OCI-LY7 (cell line): Measurements from ENCODE around the gene EIF5A. TPM values are rescaled to one million over a fixed set of nuclear protein-coding genes. Genes with fewer than 3 reads are reported as not detected.

Experiments used
- BruUV-seq: library from RNA; stranded (reverse); fragments of 400-500 nt; replicated peaks from 2 replicates; lab custom pipeline; 2021; lab: Mats Ljungman, UMichigan
- CTCF ChIA-PET: fragments of 300-600 bp; sonication (Branson Sonifier 250); formaldehyde crosslinking; loops from one replicate; lab custom pipeline; 2022; ENCODE audit warnings: antibody characterized with exemption; ENCODE audit not compliant: unreplicated experiment; lab: Charles Lee
- POLR2A ChIA-PET: fragments of 300-600 bp; sonication (Branson Sonifier 250); formaldehyde crosslinking; loops from one replicate; lab custom pipeline; 2022; ENCODE audit warnings: antibody characterized with exemption; lab: Charles Lee
- DNase-seq: peaks from one replicate; pipeline ENCODE4 v3.0.0-alpha.2; 2015; ENCODE audit warnings: low spot score
- H2AFZ ChIP-seq: fragments of 200-600 bp; sonication (generic), shearing (Covaris generic); 2 replicates; pipeline ENCODE4 v1.6.1; 2014; ENCODE audit warnings: mild to moderate bottlenecking, antibody characterized with exemption, low read length, moderate library complexity
- H3K27ac ChIP-seq: fragments of 200-600 bp; sonication (generic); 2 replicates; pipeline ENCODE4 v1.5.1; 2014; ENCODE audit warnings: mixed run types, low read depth, mild to moderate bottlenecking, moderate library complexity, low read length, inconsistent platforms; ENCODE audit not compliant: poor library complexity, severe bottlenecking
- H3K36me3 ChIP-seq: fragments of 200-600 bp; sonication (generic); 2 replicates; pipeline ENCODE4 v1.6.1; 2014; ENCODE audit warnings: mild to moderate bottlenecking, antibody characterized with exemption, low read length, moderate library complexity, mixed read lengths; ENCODE audit not compliant: insufficient read depth
- H3K4me1 ChIP-seq: fragments of 200-600 bp; sonication (generic); 2 replicates; pipeline ENCODE4 v1.5.1; 2014; ENCODE audit warnings: mild to moderate bottlenecking, low read length; ENCODE audit not compliant: insufficient read depth, poor library complexity, severe bottlenecking
- H3K4me2 ChIP-seq: fragments of 200-600 bp; sonication (generic); 2 replicates; pipeline ENCODE4 v1.6.1; 2014; ENCODE audit warnings: mild to moderate bottlenecking, low read length
- H3K4me3 ChIP-seq: fragments of 200-600 bp; sonication (generic); 2 replicates; pipeline ENCODE4 v1.5.1; 2014; ENCODE audit warnings: mild to moderate bottlenecking, low read depth, low read length; ENCODE audit not compliant: poor library complexity, severe bottlenecking
- H3K79me2 ChIP-seq: fragments of 200-600 bp; sonication (generic); 2 replicates; pipeline ENCODE4 v1.6.1; 2016; ENCODE audit warnings: low read depth, mild to moderate bottlenecking, low read length, moderate library complexity, mixed read lengths; ENCODE audit not compliant: insufficient read depth
- H3K9me2 ChIP-seq: fragments of 200-600 bp; sonication (generic); 2 replicates; pipeline ENCODE4 v1.6.1; 2016; ENCODE audit warnings: mild to moderate bottlenecking, low read length, mixed read lengths; ENCODE audit not compliant: insufficient read depth
- H3K9me3 ChIP-seq: fragments of 200-600 bp; sonication (generic); 2 replicates; pipeline ENCODE4 v1.6.1; 2014; ENCODE audit warnings: mild to moderate bottlenecking, mixed run types, low read length, mixed read lengths
- H4K20me1 ChIP-seq: fragments of 200-600 bp; sonication (generic); 2 replicates; pipeline ENCODE4 v1.6.1; 2014; ENCODE audit warnings: mild to moderate bottlenecking, antibody characterized with exemption, low read length, moderate library complexity, mixed read lengths; ENCODE audit not compliant: insufficient read depth
- CTCF ChIP-seq: fragments of 200-600 bp; sonication (generic); conservative IDR thresholded peaks from 2 replicates; pipeline ENCODE4 v1.5.1; 2014; ENCODE audit warnings: mild to moderate bottlenecking, antibody characterized with exemption, low read length, moderate library complexity, mixed read lengths
- EZH2phosphoT487 ChIP-seq: fragments of 200-600 bp; sonication (generic); IDR thresholded peaks from 2 replicates; pipeline ENCODE4 v1.6.1; 2018; ENCODE audit warnings: low read depth, borderline replicate concordance, mild to moderate bottlenecking, mixed run types, antibody characterized with exemption, low read length, moderate library complexity, mixed read lengths
- intact Hi-C: fragments of 100-400 bp; cut with micrococcal nuclease; formaldehyde crosslinking; loops from one replicate; pipeline ENCODE4 v1.10.0; 2022; ENCODE audit not compliant: unreplicated experiment
- total RNA-seq, 2 experiments: library from RNA; depleted of rRNA in 1 of 2; stranded (reverse); fragments of >200 nt in 1 of 2; shearing (Covaris generic) in 1 of 2; gene quantifications; 2 replicates each; pipeline ENCODE4 v1.2.3, GENCODE V29; 2014 to 2022

The EIF5A gene
- total RNA-seq, 2 experiments from 2014 or later = 491 to 803 TPM

GRCh38 chr17:7341842-7342241 is 34.4 kb downstream of the EIF5A start:
- BruUV-seq = no TSS peak
- Histone ChIP-seq H4K20me1 (no peaks in the 10 kb centered on the region), H3K4me2 (no peak overlapping the region), H3K4me1 (peaks cover 20% of the 10 kb centered on the region), H3K79me2 (peaks cover 19% of the 10 kb centered on the region), H3K9me2 (no peaks in the 10 kb centered on the region), H3K36me3 (peaks cover 72% of the 10 kb centered on the region), H3K27ac (no peak overlapping the region), H2AFZ (no peak overlapping the region), H3K4me3 (no peak overlapping the region), H3K9me3 (no peaks in the 10 kb centered on the region)
- ChIA-PET POLR2A (no interaction called here), CTCF (interaction anchor here (0.5 kb wide), 1 partner anchor 62 kb away, joined by 3 read pairs; no protein-coding TSS in a partner anchor)
- intact Hi-C loops = no loop called here
- no peak for TF ChIP-seq EZH2phosphoT487
- TF ChIP-seq CTCF = no peak
- no peak for DNase-seq

- CTCF ChIA-PET = no interaction called here
- POLR2A ChIA-PET = no interaction called here
- H3K4me1 ChIP-seq = peaks cover 10% of the 10 kb centered on the region
- no peak overlapping the region for H2AFZ ChIP-seq
- no peaks in the 10 kb centered on the region for H3K9me2 ChIP-seq
- intact Hi-C loops = no loop called here
- peaks cover 5% of the 10 kb centered on the region; the same call in 1 of the 2 replicates for H3K79me2 ChIP-seq
- no TSS peak for BruUV-seq
- H4K20me1 ChIP-seq = no peaks in the 10 kb centered on the region
- no peak overlapping the region for H3K4me2 ChIP-seq
- peaks cover 79% of the 10 kb centered on the region for H3K36me3 ChIP-seq
- H3K4me3 ChIP-seq = no peak overlapping the region
- no peak for TF ChIP-seq CTCF
- TF ChIP-seq EZH2phosphoT487 = no peak
- H3K27ac ChIP-seq = no peak overlapping the region
- no peaks in the 10 kb centered on the region for H3K9me3 ChIP-seq
- DNase-seq = no peak
Measured at GRCh38 chr17:7343250-7343649, 35.8 kb downstream of the EIF5A start.

GRCh38 chr17:7346761-7347614 is 39.6 kb downstream of the EIF5A start:
- CTCF ChIA-PET = no interaction called here
- Histone ChIP-seq H3K36me3 (peaks cover 62% of the 10 kb centered on the region), H4K20me1 (no peaks in the 10 kb centered on the region), H3K9me2 (no peaks in the 10 kb centered on the region), H3K4me1 (peaks cover 23% of the 10 kb centered on the region), H2AFZ (no peak overlapping the region), H3K9me3 (no peaks in the 10 kb centered on the region), H3K79me2 (no peaks in the 10 kb centered on the region), H3K4me3 (no peak overlapping the region), H3K4me2 (no peak overlapping the region), H3K27ac (no peak overlapping the region)
- POLR2A ChIA-PET = no interaction called here
- DNase-seq = no peak
- TF ChIP-seq EZH2phosphoT487 (no peak), CTCF (no peak)
- no TSS peak for BruUV-seq
- intact Hi-C loops = no loop called here
